ENCODE results near the gene PRCC.
"Not testable (repeated sequence)": the region's sequence is repeated elsewhere in the genome, so short reads cannot be mapped to it uniquely, and the experiment has no call there.

The PRCC gene

DNA sequence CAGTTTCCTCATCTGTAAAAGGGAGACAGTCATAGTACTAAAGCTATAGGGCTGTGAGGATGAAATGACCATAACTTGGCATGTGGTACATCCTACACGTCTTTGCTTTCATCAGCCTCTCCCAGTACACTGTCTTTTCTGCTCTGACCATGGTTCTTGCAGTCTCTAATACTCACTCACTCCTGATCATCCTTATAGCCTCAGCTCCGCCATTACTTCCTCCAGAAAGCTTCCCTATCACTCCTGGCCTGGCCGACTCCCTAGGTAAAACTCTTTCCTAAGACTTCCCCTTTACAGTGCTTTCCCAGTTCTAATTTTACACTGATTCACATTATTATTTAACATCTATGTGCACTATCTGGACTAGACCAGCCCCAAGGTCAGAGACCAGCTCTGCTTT is 21.5 kb upstream of the PRCC start:
- no peak for DNase-seq

DNA sequence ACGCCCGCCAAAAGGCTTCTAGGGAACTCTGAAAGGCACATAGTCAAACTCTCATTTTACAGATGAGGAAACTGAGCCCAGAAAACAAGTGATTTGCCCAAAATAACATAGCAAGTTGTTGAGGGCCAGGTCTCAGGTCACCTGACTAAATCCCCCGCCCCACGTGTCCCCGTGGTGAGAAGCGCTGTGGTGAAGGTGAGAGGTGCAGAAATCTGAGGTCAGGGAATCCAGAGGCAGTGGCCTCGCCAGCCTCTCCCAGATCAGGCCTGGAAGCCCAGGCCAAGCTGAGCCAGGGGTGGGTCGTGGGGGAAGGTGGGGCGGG is 21.0 kb upstream of the PRCC start:
- DNase-seq = no peak

DNA sequence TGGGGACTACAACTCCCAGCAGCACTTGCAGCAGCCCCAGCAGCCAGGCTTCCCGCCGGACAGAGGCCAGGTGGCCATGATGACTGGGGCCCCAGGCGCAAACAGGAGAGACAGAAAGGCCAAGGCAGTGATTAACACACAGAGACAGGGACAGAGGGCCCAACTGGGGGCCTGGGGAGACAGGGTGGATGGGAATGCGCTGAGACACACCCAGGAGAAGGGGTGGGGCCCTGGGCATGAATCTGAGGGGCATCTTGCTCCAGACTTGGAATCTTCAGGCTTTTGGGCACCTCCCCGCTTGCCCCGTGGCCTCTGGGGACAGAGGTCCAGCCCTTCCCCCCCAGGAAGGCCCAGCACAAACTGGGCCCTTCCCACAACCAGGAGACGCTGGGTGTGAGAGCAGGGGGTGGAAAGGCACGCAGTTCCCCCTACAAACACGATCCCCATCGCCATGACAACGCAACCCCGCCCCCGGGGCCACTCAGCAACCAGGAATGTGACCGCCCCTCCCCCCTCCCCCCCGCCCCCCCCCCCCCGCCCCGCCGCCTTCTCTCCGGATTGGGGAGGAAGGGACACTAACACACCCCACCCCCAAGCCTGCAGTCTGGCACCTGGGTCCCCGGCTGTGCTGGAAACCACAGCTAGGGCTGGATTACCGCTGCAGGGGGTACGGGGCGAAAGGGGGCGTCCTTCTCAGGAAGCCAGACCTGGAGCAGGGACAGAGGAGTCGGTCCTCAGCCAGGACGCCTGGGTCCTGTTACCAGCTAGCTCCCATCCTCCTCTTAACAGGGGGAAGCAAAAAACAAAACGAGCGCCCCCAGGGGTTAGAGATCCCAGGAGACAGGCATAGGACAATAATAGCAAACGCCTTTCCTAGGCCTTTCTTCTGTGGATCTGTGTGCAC is 20.4 kb upstream of the PRCC start:
- DNase-seq = peak; percentile 78

GRCh38 chr1:156747742-156748669 is 19.3 kb upstream of the PRCC start:
- DNase-seq = no peak

GRCh38 chr1:156748670-156749418 is 18.5 kb upstream of the PRCC start:
- DNase-seq = no peak

DNA sequence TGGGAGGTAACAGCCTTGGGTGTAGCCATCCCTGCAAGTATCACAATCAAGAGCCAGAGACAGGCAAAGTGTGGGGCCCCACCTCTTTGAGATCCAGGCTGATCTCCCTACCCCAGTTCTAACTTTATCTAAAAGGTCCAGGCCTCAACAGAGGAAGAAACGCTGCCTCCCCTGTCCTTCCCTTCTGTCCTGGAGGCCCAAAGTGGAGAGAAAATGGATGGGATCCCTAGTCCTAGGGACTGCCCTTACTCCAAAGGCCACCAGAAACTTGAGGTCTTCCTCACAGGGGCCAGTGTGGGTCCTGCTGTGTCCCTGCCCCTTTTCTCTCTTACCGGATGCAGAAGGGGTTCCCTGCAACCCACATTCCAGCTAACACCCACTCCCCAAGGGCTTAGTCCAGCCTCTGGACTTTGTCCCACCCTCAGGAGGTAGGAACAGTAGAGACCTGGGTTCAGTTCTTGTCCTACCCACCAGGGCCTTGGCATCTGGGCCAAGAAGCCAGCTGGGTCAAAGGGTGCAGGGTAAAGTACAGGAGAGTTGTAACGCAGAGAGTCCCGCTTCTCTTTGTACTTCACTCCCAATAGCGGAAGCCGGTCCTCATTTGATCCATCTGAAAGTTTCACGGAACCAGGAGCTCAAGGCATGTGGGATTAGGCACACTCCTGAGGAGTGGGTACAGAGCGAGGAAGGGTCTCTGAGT is 17.8 kb upstream of the PRCC start:
- DNase-seq = no peak

DNA sequence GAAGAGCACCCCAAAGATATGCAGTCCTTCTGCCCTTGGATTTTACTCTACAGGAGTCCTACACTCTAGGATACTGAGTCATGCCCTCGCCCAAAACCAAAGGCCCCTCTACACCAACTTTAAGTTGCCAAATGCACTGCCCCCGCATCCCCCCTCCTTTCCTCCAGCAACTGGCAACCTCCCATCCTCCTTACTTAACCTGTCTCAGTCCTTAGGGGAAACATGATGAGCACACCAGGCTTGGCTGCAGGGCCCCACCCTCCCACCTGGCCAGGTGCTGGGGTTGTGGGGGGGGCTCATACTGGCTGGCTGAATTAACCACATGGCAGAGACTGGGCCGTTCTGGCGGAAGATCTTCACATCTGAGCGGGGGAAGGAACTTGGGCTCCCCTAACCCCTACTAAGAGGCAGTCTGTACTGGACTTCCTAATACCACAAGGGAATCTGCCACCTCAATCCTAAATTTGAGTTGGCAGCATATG is 17.1 kb upstream of the PRCC start:
- DNase-seq = no peak

DNA sequence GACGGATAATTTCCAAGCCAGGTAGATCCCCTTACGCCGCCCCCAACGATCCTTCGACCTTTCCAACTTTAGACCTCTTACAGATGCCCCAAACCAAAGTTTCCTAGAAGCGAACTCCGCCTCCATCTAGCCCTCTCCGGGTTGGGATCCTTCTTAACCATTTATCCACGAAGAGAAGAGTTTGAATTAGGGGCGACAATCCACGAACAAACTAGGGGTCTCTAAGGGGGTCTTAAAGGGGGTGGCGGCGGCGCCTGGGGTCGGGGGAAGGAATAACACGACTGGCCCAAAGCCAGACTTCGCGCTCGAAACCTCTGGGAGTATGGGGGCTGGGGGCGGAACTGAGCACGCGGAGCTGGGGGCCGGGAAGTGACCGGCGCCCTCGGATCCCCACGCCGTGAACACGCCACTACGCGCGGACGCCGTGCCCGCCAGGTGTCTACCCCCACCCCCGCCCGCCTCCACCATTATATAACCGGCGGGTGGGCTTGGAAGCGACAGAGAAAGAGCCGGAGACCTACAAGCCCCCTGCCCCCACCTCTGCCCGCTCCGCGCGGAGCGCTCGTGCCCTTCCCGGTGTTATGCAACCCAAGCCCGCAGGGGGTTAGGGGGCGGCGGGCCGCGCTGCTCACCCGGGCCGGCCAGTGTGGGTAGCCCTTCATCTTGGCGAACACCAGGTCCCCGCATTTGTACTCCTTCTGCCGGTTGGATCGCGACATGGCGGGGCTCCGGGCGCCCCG is 16.5 kb upstream of the PRCC start:
- no peak for DNase-seq

- DNase-seq = no peak
Observed at GRCh38 chr1:156751451-156751756, 15.9 kb upstream of the PRCC start, which contains the start of gene HDGF. Gene HDGF (minus strand): TSS chr1:156751675. CDS start chr1:156751429, 246 bp downstream.

- peak; percentile 86 for DNase-seq
Observed at GRCh38 chr1:156751757-156752481, 15.4 kb upstream of the PRCC start.

- no peak for DNase-seq
Observed at GRCh38 chr1:156752843-156753482, 14.4 kb upstream of the PRCC start.

DNA sequence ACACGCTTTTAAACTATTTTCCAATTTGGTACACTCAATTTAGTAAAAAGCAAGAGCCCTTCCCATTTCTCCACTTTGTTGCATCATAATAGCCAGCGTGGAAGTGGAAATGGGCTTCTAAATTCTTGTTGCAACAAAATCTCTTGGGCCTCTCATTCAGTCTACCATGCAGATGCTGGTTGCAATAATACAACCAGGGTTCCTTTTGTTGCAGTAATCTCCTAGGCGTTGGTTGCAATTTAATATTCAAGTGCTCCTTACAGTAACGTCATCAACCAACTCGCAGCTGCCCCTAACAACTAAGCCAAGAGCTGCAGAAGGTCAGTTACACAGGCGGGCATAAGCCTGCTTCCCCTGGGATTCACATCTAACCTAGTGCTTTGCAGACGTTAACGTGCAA is 13.1 kb upstream of the PRCC start:
- no peak for DNase-seq

DNA sequence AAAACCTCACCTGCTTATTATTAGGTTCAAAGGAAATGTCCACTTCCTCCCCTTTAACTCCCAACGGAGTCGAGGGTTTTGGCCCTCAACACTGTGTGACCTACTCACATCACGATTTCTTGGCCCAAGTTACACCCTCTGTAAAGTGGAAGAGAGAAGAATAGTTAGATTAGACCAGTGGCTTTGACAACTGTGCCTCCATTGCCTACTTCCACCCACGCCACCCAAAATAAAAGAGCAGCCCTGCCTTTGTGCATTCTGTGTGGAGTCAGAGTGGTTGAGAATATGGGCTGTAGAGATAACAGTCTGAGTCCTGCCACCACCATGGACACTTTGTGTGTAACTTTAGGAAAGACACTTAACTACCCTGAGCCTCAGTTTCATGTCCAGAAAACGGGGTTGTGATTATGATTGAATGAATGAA is 11.8 kb upstream of the PRCC start:
- DNase-seq = no peak

GRCh38 chr1:156756355-156756754 is 11.0 kb upstream of the PRCC start:
- DNase-seq = no peak

- DNase-seq = not testable (repeated sequence)
Observed at GRCh38 chr1:156757572-156758253, 9.6 kb upstream of the PRCC start.

DNA sequence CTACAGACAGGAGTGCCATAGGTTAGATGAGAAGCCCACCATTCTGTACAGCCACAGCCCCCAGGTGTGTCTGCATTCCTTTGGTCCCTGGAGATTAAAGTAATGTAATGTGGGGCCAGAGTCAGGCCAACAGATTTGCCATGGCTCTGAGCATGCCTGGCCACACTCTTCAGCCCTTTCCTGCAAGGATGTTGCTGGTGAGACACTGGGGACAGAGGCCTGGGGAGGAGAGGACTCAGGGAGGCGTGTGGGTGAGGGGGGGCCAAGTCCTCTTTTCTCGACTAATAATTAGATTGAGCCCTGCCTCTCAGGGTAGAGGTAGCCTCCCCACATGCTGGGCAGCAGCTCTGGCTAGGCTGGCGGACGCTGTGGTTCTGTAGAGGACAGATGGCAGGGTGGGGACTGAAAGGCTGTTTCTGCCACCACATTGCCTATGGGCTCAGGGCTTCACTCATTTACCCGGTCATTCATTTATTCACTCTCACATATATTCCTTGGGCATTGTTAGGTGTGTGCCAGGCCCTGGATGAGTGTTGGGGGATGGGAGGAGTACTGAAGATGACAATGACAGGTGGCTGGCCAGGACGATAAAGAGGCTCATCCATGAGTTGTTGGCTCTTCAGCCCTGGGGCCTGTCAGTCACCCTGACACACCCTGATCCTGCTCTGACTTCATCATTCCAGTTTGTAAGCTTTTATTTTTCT is 7.1 kb upstream of the PRCC start:
- no peak for DNase-seq

DNA sequence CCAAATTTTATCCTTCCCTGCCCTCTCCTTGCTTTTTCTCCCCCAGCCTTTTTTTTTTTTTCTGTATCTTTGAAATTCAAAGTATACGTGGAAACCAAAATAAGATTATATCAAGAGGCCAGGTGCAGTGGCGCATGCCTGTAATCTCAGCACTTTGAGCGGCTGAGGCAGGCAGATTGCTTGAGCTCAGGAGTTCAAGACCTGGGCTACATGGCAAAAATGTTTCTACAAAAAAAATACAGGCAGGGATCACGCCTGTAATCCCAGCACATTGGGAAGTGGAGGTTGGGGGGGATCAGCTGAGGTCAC is 6.6 kb upstream of the PRCC start:
- DNase-seq = no peak

DNA sequence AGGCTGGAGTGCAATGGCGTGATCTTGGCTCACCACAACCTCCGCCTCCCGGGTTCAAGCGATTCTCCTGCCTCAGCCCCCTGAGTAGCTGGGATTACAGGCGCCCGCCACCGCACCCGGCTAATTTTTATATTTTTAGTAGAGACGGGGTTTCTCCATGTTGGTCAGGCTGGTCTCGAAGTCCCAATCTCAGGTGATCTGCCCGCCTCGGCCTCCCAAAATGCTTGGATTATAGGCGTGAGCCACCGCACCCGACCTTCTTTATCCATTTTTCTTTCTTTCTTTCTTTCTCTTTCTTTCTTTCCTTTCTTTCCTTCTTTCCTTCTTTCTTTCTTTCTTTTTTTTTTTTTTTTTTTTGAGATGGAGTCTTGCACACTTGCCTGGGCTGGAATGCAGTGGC is 2.2 kb upstream of the PRCC start:
- not testable (repeated sequence) for DNase-seq

GRCh38 chr1:156765666-156766065 is 1.7 kb upstream of the PRCC start:
- no peak for DNase-seq
